ENCODE results near the gene ZNF407.
A peak's percentile ranks its signal among the peaks of the same experiment; 100 is the strongest.

ZNF407 gene

GRCh38 chr18:74878267-74878666 is 280.6 kb downstream of the ZNF407 start:
- CTCF ChIA-PET = interaction anchor here (0.5 to 1.1 kb wide), 3 partner anchors 16 to 1347 kb away, joined by 3 to 4 read pairs (median 3); no protein-coding TSS in a partner anchor

GRCh38 chr18:74880706-74881278 is 283.1 kb downstream of the ZNF407 start:
- Histone ChIP-seq H3K4me1 (ENCODE audit: control insufficient read depth, insufficient read depth, low read length) (no peaks in the 10 kb centered on the region), H3K4me3 (ENCODE audit: low read depth, low read length) (no peak overlapping the region), H3K27ac (ENCODE audit: extremely low read depth, low read depth, low read length) (no peak overlapping the region), H3K36me3 (ENCODE audit: control insufficient read depth in 2 of 2, insufficient read depth in 1 of 2, low read length in 2 of 2) (no peaks in the 10 kb centered on the region), H3K9me3 (ENCODE audit: control insufficient read depth, insufficient read depth, low read depth, low read length) (no peaks in the 10 kb centered on the region)
- ChIA-PET POLR2A (no interaction called here), CTCF (no interaction called here)
- TF ChIP-seq KLF16 (tag by site-specific recombination; IDR thresholded peaks at IDR 0.05) (peak; percentile 83), ZNF529 (tag by site-specific recombination; IDR thresholded peaks at IDR 0.05; ENCODE audit: insufficient replicate concordance) (no peak), SP7 (tag by site-specific recombination; IDR thresholded peaks at IDR 0.05) (peak; percentile 83), TCF7L2 (IDR thresholded peaks at IDR 0.05; ENCODE audit: borderline replicate concordance, low read depth, low read length) (peak; percentile 80; the same call in 1 of the 2 replicates), ZNF175 (tag by site-specific recombination; IDR thresholded peaks at IDR 0.05) (no peak), KLF10 (tag by site-specific recombination; IDR thresholded peaks at IDR 0.05) (0 out of 2 replicates have a peak, but pooled peaks have one; percentile 15), ZNF626 (tag by site-specific recombination; IDR thresholded peaks at IDR 0.05) (no peak), ZEB2 (tag by site-specific recombination; IDR thresholded peaks at IDR 0.05) (peak; percentile 65; the same call in 1 of the 2 replicates), ZNF660 (tag by site-specific recombination; IDR thresholded peaks at IDR 0.05) (no peak), OVOL3 (tag by site-specific recombination; IDR thresholded peaks at IDR 0.05) (peak; percentile 68), ZNF140 (tag by site-specific recombination; IDR thresholded peaks at IDR 0.05) (no peak), PRDM6 (tag by site-specific recombination; IDR thresholded peaks at IDR 0.05) (peak; percentile 85), ZNF677 (tag by site-specific recombination; IDR thresholded peaks at IDR 0.05) (no peak), ZNF132 (tag by site-specific recombination; IDR thresholded peaks at IDR 0.05; ENCODE audit: borderline replicate concordance) (no peak), ELK4 (IDR thresholded peaks at IDR 0.05; ENCODE audit: borderline replicate concordance, low read depth, low read length) (no peak), ZNF302 (tag by site-specific recombination; IDR thresholded peaks at IDR 0.05; ENCODE audit: low read depth) (no peak), ZNF324 (tag by site-specific recombination; IDR thresholded peaks at IDR 0.05) (no peak), YY2 (tag by site-specific recombination; IDR thresholded peaks at IDR 0.05) (no peak), HIC1 (tag by site-specific recombination; IDR thresholded peaks at IDR 0.05) (0 out of 2 replicates have a peak, but pooled peaks have one; percentile 21)

More at GRCh38 chr18:74878267-74878666, 280.6 kb downstream of the ZNF407 start:
- no peak overlapping the region for H3K4me3 ChIP-seq (ENCODE audit: low read depth, low read length)
- H3K27ac ChIP-seq (ENCODE audit: extremely low read depth, low read depth, low read length) = no peak overlapping the region
- TF ChIP-seq ZNF26 (tag by site-specific recombination; IDR thresholded peaks at IDR 0.05) (no peak), ZNF121 (tag by site-specific recombination; IDR thresholded peaks at IDR 0.05) (no peak), SP3 (tag by site-specific recombination; IDR thresholded peaks at IDR 0.05) (no peak), ZNF513 (tag by site-specific recombination; IDR thresholded peaks at IDR 0.05) (no peak), ZNF302 (tag by site-specific recombination; IDR thresholded peaks at IDR 0.05; ENCODE audit: low read depth) (no peak), ZBTB48 (tag by site-specific recombination; IDR thresholded peaks at IDR 0.05) (no peak), ZNF19 (tag by site-specific recombination; IDR thresholded peaks at IDR 0.05; ENCODE audit: low read depth) (no peak), ZNF174 (tag by site-specific recombination; IDR thresholded peaks at IDR 0.05) (no peak)
- no peaks in the 10 kb centered on the region for H3K36me3 ChIP-seq (ENCODE audit: control insufficient read depth in 2 of 2, insufficient read depth in 1 of 2, low read length in 2 of 2)
- H3K4me1 ChIP-seq (ENCODE audit: control insufficient read depth, insufficient read depth, low read length) = peaks cover 11% of the 10 kb centered on the region; the same call in 1 of the 2 replicates
- no peaks in the 10 kb centered on the region for H3K9me3 ChIP-seq (ENCODE audit: control insufficient read depth, insufficient read depth, low read depth, low read length)
- POLR2A ChIA-PET = no interaction called here

All from HEK293 (cell line).